Lower lobe of right lung (tissue), 2 donors: ENCODE data around the gene PLEKHD1. TPM values are rescaled to one million over a fixed set of nuclear protein-coding genes. Genes with fewer than 3 reads are reported as not detected.

ENCODE experiments used
- ATAC-seq, 2 donors: fragments of 200-7000 bp; cut with Tn5 transposase; one replicate each; pipeline ENCODE4 v1.9.1; 2020 to 2022; ENCODE audit warnings: mild to moderate bottlenecking in 2 of 2, moderate library complexity in 2 of 2
- DNase-seq: peaks from one replicate; pipeline ENCODE4 v3.0.0-alpha.2; 2020
- H3K27ac ChIP-seq: fragments of 200-600 bp; one replicate; pipeline ENCODE4 v1.8.0; 2022
- H3K27me3 ChIP-seq: fragments of 200-600 bp; one replicate; pipeline ENCODE4 v1.8.0; 2022; ENCODE audit warnings: low read depth
- H3K36me3 ChIP-seq: fragments of 200-600 bp; one replicate; pipeline ENCODE4 v1.8.0; 2022; ENCODE audit warnings: mild to moderate bottlenecking
- H3K4me1 ChIP-seq: fragments of 200-600 bp; one replicate; pipeline ENCODE4 v1.8.0; 2022
- H3K4me3 ChIP-seq: fragments of 200-600 bp; one replicate; pipeline ENCODE4 v1.8.0; 2022; ENCODE audit warnings: mild to moderate bottlenecking
- H3K9me3 ChIP-seq: fragments of 200-600 bp; one replicate; pipeline ENCODE4 v1.8.0; 2022
- CTCF ChIP-seq: fragments of 200-600 bp; IDR thresholded peaks from one replicate; pipeline ENCODE4 v1.8.0; 2022; ENCODE audit warnings: antibody characterized with exemption, mild to moderate bottlenecking
- intact Hi-C: fragments of 100-400 bp; cut with DNase I; formaldehyde crosslinking; loops from one replicate; pipeline ENCODE4 v1.11.0; 2022
- total RNA-seq: library from RNA; stranded (reverse); fragmentation: NEBNext Ultra II Directional; extraction: Animal tissue kit (Norgen Biotek cat#: 25700); gene quantifications from one replicate; pipeline ENCODE4 v1.2.1, GENCODE V29; 2021
- donor health status: DM: no; HTN: yes; CAD: no; lungs with severe emphysema.

PLEKHD1 gene
- total RNA-seq, 1 donor from 2014 or later: 0.47 TPM

GRCh38 chr14:69451941-69452340 is 32.6 kb upstream of the PLEKHD1 start:
- intact Hi-C loops: no loop called here
- TF ChIP-seq CTCF: no peak
- Histone ChIP-seq H3K4me1 (no peaks in the 10 kb centered on the region), H3K27ac (no peak overlapping the region), H3K9me3 (no peaks in the 10 kb centered on the region), H3K4me3 (no peak overlapping the region), H3K36me3 (peaks cover 28% of the 10 kb centered on the region), H3K27me3 (no peaks in the 10 kb centered on the region)
- DNase-seq (no peak), ATAC-seq (no peak)

GRCh38 chr14:69458350-69458749 is 26.2 kb upstream of the PLEKHD1 start:
- no peak for TF ChIP-seq CTCF
- intact Hi-C loops: no loop called here
- H3K36me3 ChIP-seq: peaks cover 64% of the 10 kb centered on the region
- no peak for DNase-seq
- no peak for ATAC-seq
- no peaks in the 10 kb centered on the region for H3K9me3 ChIP-seq
- H3K4me3 ChIP-seq: no peak overlapping the region
- no peak overlapping the region for H3K27ac ChIP-seq
- H3K4me1 ChIP-seq: no peaks in the 10 kb centered on the region
- no peaks in the 10 kb centered on the region for H3K27me3 ChIP-seq

- Histone ChIP-seq H3K4me1 (no peaks in the 10 kb centered on the region), H3K36me3 (peaks cover 64% of the 10 kb centered on the region), H3K9me3 (no peaks in the 10 kb centered on the region), H3K4me3 (no peak overlapping the region), H3K27ac (no peak overlapping the region), H3K27me3 (no peaks in the 10 kb centered on the region)
- ATAC-seq (peak; percentile 69 to 89), DNase-seq (no peak)
- intact Hi-C loops: no loop called here
- TF ChIP-seq CTCF: no peak
These were observed 25.4 kb upstream of the PLEKHD1 start for GRCh38 chr14:69459122-69459521.

GRCh38 chr14:69460093-69460701 is 24.3 kb upstream of the PLEKHD1 start:
- no peaks in the 10 kb centered on the region for H3K4me1 ChIP-seq
- no peak overlapping the region for H3K4me3 ChIP-seq
- intact Hi-C loops: no loop called here
- no peaks in the 10 kb centered on the region for H3K9me3 ChIP-seq
- no peak overlapping the region for H3K27ac ChIP-seq
- DNase-seq (no peak), ATAC-seq (peak; percentile 88 to 89)
- peaks cover 53% of the 10 kb centered on the region for H3K36me3 ChIP-seq
- no peaks in the 10 kb centered on the region for H3K27me3 ChIP-seq
- peak; percentile 72 for TF ChIP-seq CTCF

GRCh38 chr14:69464379-69464778 is 20.1 kb upstream of the PLEKHD1 start:
- DNase-seq: no peak
- Histone ChIP-seq H3K27me3 (no peaks in the 10 kb centered on the region), H3K4me3 (no peak overlapping the region), H3K9me3 (no peaks in the 10 kb centered on the region), H3K27ac (no peak overlapping the region), H3K36me3 (peaks cover 14% of the 10 kb centered on the region), H3K4me1 (no peaks in the 10 kb centered on the region)
- ATAC-seq: no peak
- TF ChIP-seq CTCF: no peak
- intact Hi-C loops: no loop called here
